Measurements from ENCODE around the gene MYO5B. TPM values are rescaled to one million over a fixed set of nuclear protein-coding genes. Genes with fewer than 3 reads are reported as not detected.

Gene MYO5B
- total RNA-seq, 1 donor from 2014 or later: not detected

GRCh38 chr18:49855711-49856415, 339.1 kb downstream of the MYO5B start:
- intact Hi-C loops (cut with micrococcal nuclease): loop anchor here (5.0 kb wide), 2 partner anchors 69 to 89 kb away; no protein-coding TSS in a partner anchor
- no peaks in the 10 kb centered on the region for H3K36me3 Mint-ChIP-seq (ENCODE audit: low read depth)

GRCh38 chr18:49854681-49855080, 340.3 kb downstream of the MYO5B start:
- Mint-ChIP-seq H3K27me3 (ENCODE audit: low read depth) (no peaks in the 10 kb centered on the region), H3K27ac (no peak overlapping the region), H3K9me3 (no peaks in the 10 kb centered on the region), H3K4me1 (ENCODE audit: low read depth) (no peaks in the 10 kb centered on the region), H3K36me3 (ENCODE audit: low read depth) (no peaks in the 10 kb centered on the region), H3K4me3 (ENCODE audit: low read depth) (no peak overlapping the region)
- intact Hi-C loops (cut with micrococcal nuclease): loop anchor here (5.0 kb wide), 2 partner anchors 67 to 87 kb away; no protein-coding TSS in a partner anchor
- DNase-seq (ENCODE audit: low spot score): no peak

More at GRCh38 chr18:49855711-49856415, 339.1 kb downstream of the MYO5B start:
- Mint-ChIP-seq H3K27ac (no peak overlapping the region), H3K4me3 (ENCODE audit: low read depth) (no peak overlapping the region), H3K27me3 (ENCODE audit: low read depth) (no peaks in the 10 kb centered on the region), H3K4me1 (ENCODE audit: low read depth) (no peaks in the 10 kb centered on the region), H3K9me3 (no peaks in the 10 kb centered on the region)
- DNase-seq (ENCODE audit: low spot score): no peak

- Mint-ChIP-seq H3K4me3 (ENCODE audit: low read depth) (no peak overlapping the region), H3K27me3 (ENCODE audit: low read depth) (peaks cover 4% of the 10 kb centered on the region), H3K36me3 (ENCODE audit: low read depth) (no peaks in the 10 kb centered on the region), H3K27ac (no peak overlapping the region), H3K4me1 (ENCODE audit: low read depth) (no peaks in the 10 kb centered on the region), H3K9me3 (no peaks in the 10 kb centered on the region)
- intact Hi-C loops (cut with micrococcal nuclease): no loop called here
- DNase-seq (ENCODE audit: low spot score): no peak
Measured at GRCh38 chr18:49853436-49853835, 341.5 kb downstream of the MYO5B start.

GRCh38 chr18:49853011-49853410, 341.9 kb downstream of the MYO5B start:
- Mint-ChIP-seq H3K4me1 (ENCODE audit: low read depth) (no peaks in the 10 kb centered on the region), H3K36me3 (ENCODE audit: low read depth) (no peaks in the 10 kb centered on the region), H3K27me3 (ENCODE audit: low read depth) (peaks cover 8% of the 10 kb centered on the region), H3K27ac (no peak overlapping the region), H3K4me3 (ENCODE audit: low read depth) (no peak overlapping the region), H3K9me3 (no peaks in the 10 kb centered on the region)
- intact Hi-C loops (cut with micrococcal nuclease): no loop called here
- no peak for DNase-seq (ENCODE audit: low spot score)

- no peak overlapping the region for H3K4me3 Mint-ChIP-seq (ENCODE audit: low read depth)
- peaks cover 9% of the 10 kb centered on the region for H3K27me3 Mint-ChIP-seq (ENCODE audit: low read depth)
- H3K36me3 Mint-ChIP-seq (ENCODE audit: low read depth): no peaks in the 10 kb centered on the region
- intact Hi-C loops (cut with micrococcal nuclease): no loop called here
- DNase-seq (ENCODE audit: low spot score): no peak
- no peak overlapping the region for H3K27ac Mint-ChIP-seq
- H3K9me3 Mint-ChIP-seq: no peaks in the 10 kb centered on the region
- no peaks in the 10 kb centered on the region for H3K4me1 Mint-ChIP-seq (ENCODE audit: low read depth)
Measured at GRCh38 chr18:49851624-49852023, 343.3 kb downstream of the MYO5B start.

GRCh38 chr18:49850636-49851035, 344.3 kb downstream of the MYO5B start:
- Mint-ChIP-seq H3K27me3 (ENCODE audit: low read depth) (peaks cover 9% of the 10 kb centered on the region), H3K27ac (no peak overlapping the region), H3K4me3 (ENCODE audit: low read depth) (no peak overlapping the region), H3K36me3 (ENCODE audit: low read depth) (no peaks in the 10 kb centered on the region), H3K9me3 (no peaks in the 10 kb centered on the region), H3K4me1 (ENCODE audit: low read depth) (no peaks in the 10 kb centered on the region)
- no peak for DNase-seq (ENCODE audit: low spot score)
- intact Hi-C loops (cut with micrococcal nuclease): no loop called here

- Mint-ChIP-seq H3K4me1 (ENCODE audit: low read depth) (no peaks in the 10 kb centered on the region), H3K27ac (no peak overlapping the region), H3K36me3 (ENCODE audit: low read depth) (no peaks in the 10 kb centered on the region), H3K9me3 (no peaks in the 10 kb centered on the region), H3K27me3 (ENCODE audit: low read depth) (peaks cover 9% of the 10 kb centered on the region), H3K4me3 (ENCODE audit: low read depth) (no peak overlapping the region)
- no peak for DNase-seq (ENCODE audit: low spot score)
- intact Hi-C loops (cut with micrococcal nuclease): no loop called here
Measured at GRCh38 chr18:49849331-49850217, 345.4 kb downstream of the MYO5B start.

- H3K9me3 Mint-ChIP-seq: no peaks in the 10 kb centered on the region
- no peaks in the 10 kb centered on the region for H3K4me1 Mint-ChIP-seq (ENCODE audit: low read depth)
- DNase-seq (ENCODE audit: low spot score): no peak
- intact Hi-C loops (cut with micrococcal nuclease): no loop called here
- H3K36me3 Mint-ChIP-seq (ENCODE audit: low read depth): no peaks in the 10 kb centered on the region
- peaks cover 9% of the 10 kb centered on the region for H3K27me3 Mint-ChIP-seq (ENCODE audit: low read depth)
- H3K27ac Mint-ChIP-seq: no peak overlapping the region
- H3K4me3 Mint-ChIP-seq (ENCODE audit: low read depth): no peak overlapping the region
Measured at GRCh38 chr18:49848115-49848514, 346.8 kb downstream of the MYO5B start.

GRCh38 chr18:49847524-49847923, 347.4 kb downstream of the MYO5B start:
- intact Hi-C loops (cut with micrococcal nuclease): no loop called here
- no peaks in the 10 kb centered on the region for H3K4me1 Mint-ChIP-seq (ENCODE audit: low read depth)
- no peak overlapping the region for H3K27ac Mint-ChIP-seq
- H3K9me3 Mint-ChIP-seq: no peaks in the 10 kb centered on the region
- DNase-seq (ENCODE audit: low spot score): no peak
- H3K27me3 Mint-ChIP-seq (ENCODE audit: low read depth): peaks cover 9% of the 10 kb centered on the region
- no peak overlapping the region for H3K4me3 Mint-ChIP-seq (ENCODE audit: low read depth)
- H3K36me3 Mint-ChIP-seq (ENCODE audit: low read depth): no peaks in the 10 kb centered on the region

GRCh38 chr18:49846718-49847470, 348.1 kb downstream of the MYO5B start:
- H3K27me3 Mint-ChIP-seq (ENCODE audit: low read depth): peaks cover 9% of the 10 kb centered on the region
- H3K4me1 Mint-ChIP-seq (ENCODE audit: low read depth): no peaks in the 10 kb centered on the region
- intact Hi-C loops (cut with micrococcal nuclease): no loop called here
- no peaks in the 10 kb centered on the region for H3K9me3 Mint-ChIP-seq
- no peak overlapping the region for H3K4me3 Mint-ChIP-seq (ENCODE audit: low read depth)
- no peak overlapping the region for H3K27ac Mint-ChIP-seq
- DNase-seq (ENCODE audit: low spot score): no peak
- H3K36me3 Mint-ChIP-seq (ENCODE audit: low read depth): no peaks in the 10 kb centered on the region

GRCh38 chr18:49846361-49846662, 348.6 kb downstream of the MYO5B start:
- no peaks in the 10 kb centered on the region for H3K36me3 Mint-ChIP-seq (ENCODE audit: low read depth)
- peaks cover 9% of the 10 kb centered on the region for H3K27me3 Mint-ChIP-seq (ENCODE audit: low read depth)
- no peak overlapping the region for H3K4me3 Mint-ChIP-seq (ENCODE audit: low read depth)
- H3K4me1 Mint-ChIP-seq (ENCODE audit: low read depth): no peaks in the 10 kb centered on the region
- H3K27ac Mint-ChIP-seq: no peak overlapping the region
- intact Hi-C loops (cut with micrococcal nuclease): no loop called here
- no peaks in the 10 kb centered on the region for H3K9me3 Mint-ChIP-seq
- no peak for DNase-seq (ENCODE audit: low spot score)

- no peaks in the 10 kb centered on the region for H3K36me3 Mint-ChIP-seq (ENCODE audit: low read depth)
- H3K4me3 Mint-ChIP-seq (ENCODE audit: low read depth): no peak overlapping the region
- H3K27ac Mint-ChIP-seq: no peak overlapping the region
- intact Hi-C loops (cut with micrococcal nuclease): no loop called here
- no peaks in the 10 kb centered on the region for H3K9me3 Mint-ChIP-seq
- DNase-seq (ENCODE audit: low spot score): no peak
- peaks cover 9% of the 10 kb centered on the region for H3K27me3 Mint-ChIP-seq (ENCODE audit: low read depth)
- H3K4me1 Mint-ChIP-seq (ENCODE audit: low read depth): no peaks in the 10 kb centered on the region
Measured at GRCh38 chr18:49845629-49846360, 349.2 kb downstream of the MYO5B start.
